GM19468 (cell line): ENCODE measurements around the gene CNGA1.
A peak's percentile ranks its signal among the peaks of the same experiment; 100 is the strongest.

Experiments
- ATAC-seq: cut with Tn5 transposase; IDR thresholded peaks from one replicate; pipeline ENCODE4 v1.9.1; 2021; ENCODE audit warnings: mild to moderate bottlenecking, moderate library complexity, moderate number of reproducible peaks; ENCODE audit not compliant: unreplicated experiment; ENCODE audit errors: extremely low read depth

CNGA1 gene

GRCh38 chr4:48016141-48017107, at the start of gene CNGA1, which contains the start of gene NIPAL1:
CNGA1 (minus strand) TSS chr4:48016681; CDS start chr4:47952689, 63,992 bp downstream.
NIPAL1 (plus strand) TSS chr4:48016772; CDS start chr4:48016840, 68 bp downstream.
- ATAC-seq: peak; percentile 81

GRCh38 chr4:48065587-48066052, 49.1 kb upstream of the CNGA1 start:
- no peak for ATAC-seq

GRCh38 chr4:48064349-48064748, 47.9 kb upstream of the CNGA1 start:
- no peak for ATAC-seq

GRCh38 chr4:48058617-48059530, 42.4 kb upstream of the CNGA1 start:
- ATAC-seq: no peak

GRCh38 chr4:48051078-48051477, 34.6 kb upstream of the CNGA1 start:
- no peak for ATAC-seq

- ATAC-seq: no peak
Observed at GRCh38 chr4:48049483-48049882, 33.0 kb upstream of the CNGA1 start.

- ATAC-seq: no peak
Observed at GRCh38 chr4:48047896-48048295, 31.4 kb upstream of the CNGA1 start.

- peak; percentile 90 for ATAC-seq
Observed at GRCh38 chr4:48047421-48047844, 31.0 kb upstream of the CNGA1 start.

GRCh38 chr4:48046059-48046458, 29.6 kb upstream of the CNGA1 start:
- ATAC-seq: no peak

- no peak for ATAC-seq
Observed at GRCh38 chr4:48044298-48044697, 27.8 kb upstream of the CNGA1 start.

GRCh38 chr4:48043504-48043903, 27.0 kb upstream of the CNGA1 start:
- ATAC-seq: no peak

- ATAC-seq: no peak
Observed at GRCh38 chr4:48042979-48043461, 26.5 kb upstream of the CNGA1 start.

- ATAC-seq: no peak
Observed at GRCh38 chr4:48041535-48042137, 25.2 kb upstream of the CNGA1 start.

- no peak for ATAC-seq
Observed at GRCh38 chr4:48039561-48039960, 23.1 kb upstream of the CNGA1 start.

- no peak for ATAC-seq
Observed at GRCh38 chr4:48038666-48039065, 22.2 kb upstream of the CNGA1 start.

- no peak for ATAC-seq
Observed at GRCh38 chr4:48037117-48037462, 20.6 kb upstream of the CNGA1 start.

GRCh38 chr4:48035952-48036351, 19.5 kb upstream of the CNGA1 start:
- no peak for ATAC-seq

- ATAC-seq: peak; percentile 35
Observed at GRCh38 chr4:48033825-48034413, 17.4 kb upstream of the CNGA1 start.

GRCh38 chr4:48033412-48033811, 16.9 kb upstream of the CNGA1 start:
- no peak for ATAC-seq

GRCh38 chr4:48032721-48033120, 16.2 kb upstream of the CNGA1 start:
- no peak for ATAC-seq
